ENCODE data around the gene PCSK2.

DNA sequence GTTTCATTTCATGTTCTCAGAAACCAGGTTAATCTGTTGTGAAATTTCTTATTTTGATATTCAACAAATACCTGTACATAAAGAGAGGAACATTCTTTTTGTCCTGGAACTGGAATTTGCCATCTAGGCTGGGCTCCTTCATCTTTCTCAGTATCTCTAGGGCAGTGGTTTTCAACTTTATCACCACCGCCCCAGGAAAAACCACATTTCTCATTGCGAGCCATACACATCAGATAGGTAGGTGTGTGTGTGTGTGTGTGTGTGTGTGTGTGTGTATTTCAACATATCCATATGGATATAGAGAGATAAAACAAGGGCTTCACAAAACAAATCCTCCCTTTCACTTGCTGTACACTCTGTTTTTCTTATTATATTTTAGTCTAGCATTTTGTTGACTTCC lies 280.2 kb downstream of the PCSK2 start:
- TF ChIP-seq, protein P1, sequence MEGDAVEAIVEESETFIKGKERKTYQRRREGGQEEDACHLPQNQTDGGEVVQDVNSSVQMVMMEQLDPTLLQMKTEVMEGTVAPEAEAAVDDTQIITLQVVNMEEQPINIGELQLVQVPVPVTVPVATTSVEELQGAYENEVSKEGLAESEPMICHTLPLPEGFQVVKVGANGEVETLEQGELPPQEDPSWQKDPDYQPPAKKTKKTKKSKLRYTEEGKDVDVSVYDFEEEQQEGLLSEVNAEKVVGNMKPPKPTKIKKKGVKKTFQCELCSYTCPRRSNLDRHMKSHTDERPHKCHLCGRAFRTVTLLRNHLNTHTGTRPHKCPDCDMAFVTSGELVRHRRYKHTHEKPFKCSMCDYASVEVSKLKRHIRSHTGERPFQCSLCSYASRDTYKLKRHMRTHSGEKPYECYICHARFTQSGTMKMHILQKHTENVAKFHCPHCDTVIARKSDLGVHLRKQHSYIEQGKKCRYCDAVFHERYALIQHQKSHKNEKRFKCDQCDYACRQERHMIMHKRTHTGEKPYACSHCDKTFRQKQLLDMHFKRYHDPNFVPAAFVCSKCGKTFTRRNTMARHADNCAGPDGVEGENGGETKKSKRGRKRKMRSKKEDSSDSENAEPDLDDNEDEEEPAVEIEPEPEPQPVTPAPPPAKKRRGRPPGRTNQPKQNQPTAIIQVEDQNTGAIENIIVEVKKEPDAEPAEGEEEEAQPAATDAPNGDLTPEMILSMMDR (IDR thresholded peaks at IDR 0.05; ENCODE audit: extremely low read depth in 1 of 2, insufficient read depth in 1 of 2, low read depth in 1 of 2, low read length in 2 of 2): no peak
- no peak for TF ChIP-seq POLR2AphosphoS5 (IDR thresholded peaks at IDR 0.05; ENCODE audit: insufficient read depth, low read depth, low read length)
- TF ChIP-seq EZH2 (IDR thresholded peaks at IDR 0.05; ENCODE audit: borderline replicate concordance, low read depth, low read length, severe bottlenecking): no peak
- TF ChIP-seq, protein P2, sequence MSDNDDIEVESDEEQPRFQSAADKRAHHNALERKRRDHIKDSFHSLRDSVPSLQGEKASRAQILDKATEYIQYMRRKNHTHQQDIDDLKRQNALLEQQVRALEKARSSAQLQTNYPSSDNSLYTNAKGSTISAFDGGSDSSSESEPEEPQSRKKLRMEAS (IDR thresholded peaks at IDR 0.05; ENCODE audit: insufficient read depth, insufficient read length): no peak
- TF ChIP-seq POLR2A (IDR thresholded peaks at IDR 0.05; ENCODE audit: low read depth, low read length): no peak
- TF ChIP-seq MYC (IDR thresholded peaks at IDR 0.05; ENCODE audit: low read depth, low read length): no peak

All from endothelial cell of umbilical vein (primary cell).